GM18507 (cell line): ENCODE data around the gene CCDC92.
A peak's percentile ranks its signal among the peaks of the same experiment; 100 is the strongest.
"Not testable (repeated sequence)": the region's sequence is repeated elsewhere in the genome, so short reads cannot be mapped to it uniquely, and the experiment has no call there.

Experiments
- DNase-seq: peaks from one replicate; pipeline ENCODE4 v3.0.0; 2011; ENCODE audit warnings: low read depth; ENCODE audit not compliant: insufficient read length; ENCODE audit errors: extremely low spot score
- FAIRE-seq: peaks from 2 replicates; lab custom pipeline; 2011; peaks lifted over from hg19 to GRCh38; lab: Jason Lieb, UNC

CCDC92 gene

DNA sequence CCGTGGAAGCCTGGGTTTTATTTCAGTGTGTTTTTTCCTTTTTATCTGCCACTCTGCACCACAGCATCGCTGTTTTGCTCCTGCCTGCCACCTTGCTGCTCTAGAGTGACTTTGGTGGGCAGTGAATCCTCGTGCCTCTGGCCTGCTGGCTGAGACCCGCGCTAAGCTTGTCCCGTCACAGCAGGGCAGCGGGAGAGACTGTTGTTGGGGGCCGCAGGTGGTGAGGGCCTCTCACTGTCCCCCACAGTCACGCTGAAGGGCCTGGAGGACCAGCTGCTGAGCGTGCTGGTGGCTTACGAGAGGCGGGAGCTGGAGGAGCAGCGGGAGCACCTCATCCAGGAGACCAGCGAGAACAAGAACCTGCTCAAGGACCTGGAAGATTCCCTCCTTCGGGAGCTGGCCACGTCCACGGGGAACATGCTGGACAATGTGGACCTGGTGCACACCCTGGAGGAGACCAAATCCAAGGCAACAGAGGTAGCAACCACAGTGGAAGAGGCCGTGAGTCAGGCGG, 55.2 kb downstream of the CCDC92 start:
- FAIRE-seq (no peak), DNase-seq (no peak)

DNA sequence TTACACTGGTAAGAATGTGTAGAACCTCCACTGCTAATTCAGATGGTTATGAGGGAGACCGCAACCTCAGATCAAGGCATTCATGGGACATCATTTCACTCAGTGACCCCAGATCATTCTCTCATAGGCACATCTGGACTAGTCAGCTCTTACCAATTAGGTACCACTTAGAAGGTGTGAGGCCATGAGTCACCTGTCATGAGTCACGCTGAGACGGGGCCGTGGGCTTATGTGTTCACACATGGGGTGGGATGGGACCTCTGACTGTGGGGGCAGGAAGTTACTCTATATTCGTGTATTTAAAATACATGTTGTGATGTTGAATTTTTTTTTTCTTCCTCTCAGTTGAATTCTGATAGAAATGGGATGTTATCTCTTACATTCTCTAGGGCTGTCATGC, 55.9 kb downstream of the CCDC92 start:
- FAIRE-seq: no peak
- DNase-seq: no peak

DNA sequence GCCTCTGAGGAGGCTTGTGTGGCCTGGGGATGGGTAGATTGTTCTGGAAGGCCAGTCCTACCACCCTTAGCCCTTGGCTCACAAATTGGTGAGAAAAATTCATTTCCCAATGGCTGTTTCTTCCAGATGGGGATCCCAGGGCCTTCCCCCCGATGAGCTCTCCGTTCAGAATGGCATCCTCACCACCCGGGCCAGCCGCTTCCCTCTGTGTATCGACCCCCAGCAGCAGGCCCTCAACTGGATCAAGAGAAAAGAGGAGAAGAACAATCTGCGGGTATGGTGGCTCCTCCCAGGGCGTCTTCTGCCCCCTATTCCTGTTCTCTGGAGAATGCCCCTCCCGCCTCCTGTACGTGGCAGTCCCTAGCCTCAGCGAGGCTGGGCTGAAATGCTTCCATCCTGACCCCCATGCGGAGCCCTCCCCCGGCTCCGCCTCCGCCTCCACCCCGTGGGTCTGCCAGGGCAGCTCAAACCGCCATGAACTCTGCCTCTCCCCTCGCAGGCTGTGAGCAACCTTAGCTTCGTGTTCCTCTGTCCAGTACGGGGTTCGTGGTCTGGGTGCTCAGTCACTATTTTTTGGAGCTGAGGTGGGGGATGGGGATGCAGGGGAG, 57.8 kb downstream of the CCDC92 start:
- FAIRE-seq: no peak
- no peak for DNase-seq

DNA sequence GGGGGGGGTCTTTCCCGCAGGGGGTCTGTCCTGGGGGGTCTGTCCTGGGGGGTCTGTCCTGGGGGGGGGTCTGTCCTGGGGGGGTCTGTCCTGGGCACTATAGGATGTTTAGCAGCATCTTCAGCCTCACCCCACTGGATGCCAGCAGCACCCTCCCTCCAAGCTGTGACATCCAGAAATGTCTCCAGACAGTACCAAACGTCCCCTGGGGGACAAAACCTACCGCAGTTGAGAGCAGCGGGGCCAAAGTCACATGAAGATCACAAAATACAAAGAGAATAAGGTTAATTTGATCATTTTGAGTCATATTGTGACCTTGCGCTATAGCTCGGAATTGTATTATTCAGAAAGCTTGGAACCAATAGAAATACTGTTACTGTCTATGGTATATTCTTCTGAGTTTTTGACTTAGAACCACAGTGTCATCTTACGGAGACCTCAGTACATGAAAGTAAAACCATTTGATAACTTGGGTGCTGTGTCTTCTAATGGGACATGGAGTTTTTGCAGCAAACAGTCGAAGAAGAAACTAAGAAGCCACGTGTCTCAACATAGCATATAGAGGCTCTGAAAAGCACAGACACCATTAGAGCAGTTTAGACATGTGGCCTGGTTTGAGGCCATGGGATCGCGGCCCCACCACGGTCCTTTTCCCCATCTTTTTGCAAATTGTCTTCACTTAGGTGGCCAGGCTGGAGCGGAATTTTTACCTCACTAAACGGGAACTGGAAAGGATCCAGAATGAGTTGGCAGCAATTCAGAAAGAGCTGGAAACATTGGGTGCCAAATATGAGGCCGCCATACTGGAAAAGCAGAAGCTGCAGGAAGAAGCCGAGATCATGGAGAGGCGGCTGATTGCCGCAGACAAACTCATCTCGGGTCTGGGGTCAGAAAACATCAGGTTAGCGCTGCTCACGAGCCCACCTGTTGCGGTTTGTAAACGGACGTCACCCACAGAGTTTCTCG, 59.9 kb downstream of the CCDC92 start:
- no peak for FAIRE-seq
- DNase-seq: no peak

DNA sequence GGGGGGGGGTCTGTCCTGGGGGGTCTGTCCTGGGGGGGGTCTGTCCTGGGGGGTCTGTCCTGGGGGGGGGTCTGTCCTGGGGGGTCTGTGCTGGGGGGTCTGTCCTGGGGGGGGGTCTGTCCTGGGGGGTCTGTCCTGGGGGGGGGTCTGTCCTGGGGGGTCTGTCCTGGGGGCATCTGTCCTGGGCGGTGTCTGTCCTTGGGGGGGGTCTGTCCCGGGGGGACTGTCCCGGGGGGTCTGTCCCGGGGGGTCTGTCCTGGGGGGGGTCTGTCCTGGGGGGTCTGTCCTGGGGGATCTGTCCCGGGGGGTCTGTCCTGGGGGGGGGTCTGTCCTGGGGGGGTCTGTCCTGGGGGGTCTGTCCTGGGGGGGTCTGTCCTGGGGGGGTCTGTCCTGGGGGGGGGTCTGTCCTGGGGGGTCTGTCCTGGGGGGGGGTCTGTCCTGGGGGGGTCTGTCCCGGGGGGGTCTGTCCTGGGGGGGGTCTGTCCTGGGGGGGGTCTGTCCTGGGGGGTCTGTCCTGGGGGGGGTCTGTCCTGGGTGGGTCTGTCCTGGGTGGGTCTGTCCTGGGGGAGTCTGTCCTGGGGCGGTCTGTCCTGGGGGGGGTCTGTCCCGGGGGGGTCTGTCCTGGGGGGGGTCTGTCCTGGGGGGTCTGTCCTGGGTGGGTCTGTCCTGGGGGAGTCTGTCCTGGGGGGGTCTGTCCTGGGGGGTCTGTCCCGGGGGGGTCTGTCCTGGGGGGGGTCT, 60.8 kb downstream of the CCDC92 start:
- not testable (repeated sequence) for FAIRE-seq, DNase-seq

DNA sequence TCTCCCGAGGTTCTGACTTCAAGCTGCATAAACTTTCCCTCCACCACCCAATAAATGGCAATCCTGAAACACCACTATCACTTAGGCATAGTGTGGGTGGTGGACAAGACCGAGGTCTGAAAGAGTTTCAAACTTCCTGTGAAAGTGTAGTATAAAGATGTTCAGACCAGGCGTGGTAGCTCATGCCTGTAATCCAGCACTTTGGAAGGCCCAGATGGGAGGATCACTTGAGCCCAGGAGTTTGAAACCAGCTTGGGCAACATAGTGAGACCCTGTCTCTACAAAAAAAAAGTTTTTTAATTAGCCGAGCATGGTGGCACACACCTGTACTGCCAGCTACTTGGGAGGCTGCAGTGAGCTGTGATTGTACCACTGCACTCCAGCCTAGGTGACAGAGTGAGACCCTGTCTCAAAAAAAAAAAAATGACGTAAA, 61.9 kb downstream of the CCDC92 start:
- FAIRE-seq: no peak
- DNase-seq: no peak

DNA sequence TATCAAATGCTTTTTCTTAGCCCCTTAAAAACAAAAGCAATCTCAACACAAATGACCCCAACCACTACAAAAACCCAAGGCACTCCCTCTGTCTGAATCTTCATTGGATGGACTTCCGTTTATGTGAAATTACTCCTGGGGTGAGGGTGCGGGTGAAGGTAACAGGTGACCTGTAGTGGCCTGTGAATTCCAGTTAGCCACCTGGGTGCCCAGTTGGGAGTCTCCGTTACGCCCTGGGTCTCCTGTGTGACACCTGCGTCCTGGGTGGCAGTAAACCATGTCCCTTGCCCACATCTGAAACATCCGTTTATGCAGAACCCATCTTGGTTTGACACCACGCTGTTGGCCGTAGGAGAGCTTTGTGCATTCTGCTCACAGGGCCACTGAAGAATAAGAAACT, 62.6 kb downstream of the CCDC92 start:
- DNase-seq: no peak
- FAIRE-seq: no peak

DNA sequence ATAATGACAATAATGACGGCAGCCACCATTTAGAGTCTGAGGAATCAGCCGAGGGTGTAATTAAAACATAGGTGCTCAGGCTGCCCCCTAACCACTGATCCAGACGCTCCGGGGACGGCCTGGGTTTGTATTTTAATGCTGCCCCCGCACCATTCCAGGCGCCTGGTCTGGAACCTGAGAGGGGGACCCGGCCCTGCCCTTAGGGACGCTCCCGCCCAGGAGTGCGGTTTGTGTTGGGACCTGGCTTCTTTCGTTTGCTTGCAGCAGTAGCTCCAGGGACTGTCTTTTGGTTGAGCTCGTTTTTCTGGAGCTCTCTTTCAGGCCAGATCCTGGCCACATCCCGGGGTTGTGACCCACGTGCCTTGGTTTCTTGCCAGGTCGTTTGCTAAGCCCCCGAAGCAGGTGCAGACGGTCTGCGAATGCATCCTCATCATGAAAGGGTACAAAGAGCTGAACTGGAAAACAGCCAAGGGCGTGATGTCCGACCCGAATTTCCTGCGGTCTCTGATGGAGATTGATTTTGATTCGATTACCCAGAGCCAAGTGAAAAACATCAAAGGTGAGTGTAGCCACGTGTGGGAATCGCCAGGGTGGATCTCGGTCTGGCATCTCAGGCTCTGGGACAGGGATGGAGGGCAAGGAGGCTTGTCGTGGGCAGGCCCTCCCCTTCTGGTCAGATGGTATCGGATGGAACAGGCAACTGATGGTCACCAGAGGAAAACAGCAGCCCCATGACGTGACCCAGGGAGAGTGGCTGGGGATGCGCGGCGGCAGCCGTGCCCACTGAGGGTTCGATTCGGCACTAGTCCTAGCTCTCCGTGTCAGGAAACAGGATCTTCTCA, 63.5 kb downstream of the CCDC92 start:
- FAIRE-seq: no peak

DNA sequence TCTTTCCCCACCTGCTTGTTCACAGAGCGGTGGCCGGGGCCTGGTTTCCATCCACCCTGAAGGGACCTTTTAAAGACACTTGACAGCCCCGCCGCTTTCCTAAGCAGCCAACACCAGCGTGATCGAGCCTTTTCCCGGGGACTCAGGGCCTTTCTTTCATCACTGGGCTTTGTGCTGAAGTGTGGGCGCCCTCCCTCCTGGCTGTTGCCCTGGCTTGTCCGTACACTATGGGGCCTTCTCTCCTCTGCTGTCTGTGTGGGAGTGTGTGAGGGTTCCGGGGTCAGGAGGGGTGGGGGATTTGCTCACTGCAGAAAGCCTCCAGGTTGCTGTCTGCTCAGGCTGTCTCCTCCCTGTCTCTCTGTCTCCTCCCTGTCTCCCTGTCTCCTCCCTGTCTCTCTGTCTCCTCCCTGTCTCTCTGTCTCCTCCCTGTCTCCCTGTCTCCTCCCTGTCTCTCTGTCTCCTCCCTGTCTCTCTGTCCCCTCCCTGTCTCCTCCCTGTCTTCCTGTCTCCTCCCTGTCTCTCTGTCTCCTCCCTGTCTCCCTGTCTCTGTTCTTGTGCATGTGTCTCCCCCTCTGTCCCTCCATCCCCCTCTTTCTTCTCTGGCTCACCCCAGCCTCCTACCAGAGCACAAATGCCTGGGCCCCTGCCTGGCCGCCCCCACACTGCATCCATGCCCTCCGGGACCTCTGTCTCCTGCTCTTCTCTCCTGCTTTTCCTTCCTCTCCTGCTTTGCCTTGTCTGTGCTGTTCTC, 64.7 kb downstream of the CCDC92 start:
- FAIRE-seq (no peak), DNase-seq (no peak)

More for the DNA sequence above, 63.5 kb downstream of the CCDC92 start:
- DNase-seq: no peak

DNA sequence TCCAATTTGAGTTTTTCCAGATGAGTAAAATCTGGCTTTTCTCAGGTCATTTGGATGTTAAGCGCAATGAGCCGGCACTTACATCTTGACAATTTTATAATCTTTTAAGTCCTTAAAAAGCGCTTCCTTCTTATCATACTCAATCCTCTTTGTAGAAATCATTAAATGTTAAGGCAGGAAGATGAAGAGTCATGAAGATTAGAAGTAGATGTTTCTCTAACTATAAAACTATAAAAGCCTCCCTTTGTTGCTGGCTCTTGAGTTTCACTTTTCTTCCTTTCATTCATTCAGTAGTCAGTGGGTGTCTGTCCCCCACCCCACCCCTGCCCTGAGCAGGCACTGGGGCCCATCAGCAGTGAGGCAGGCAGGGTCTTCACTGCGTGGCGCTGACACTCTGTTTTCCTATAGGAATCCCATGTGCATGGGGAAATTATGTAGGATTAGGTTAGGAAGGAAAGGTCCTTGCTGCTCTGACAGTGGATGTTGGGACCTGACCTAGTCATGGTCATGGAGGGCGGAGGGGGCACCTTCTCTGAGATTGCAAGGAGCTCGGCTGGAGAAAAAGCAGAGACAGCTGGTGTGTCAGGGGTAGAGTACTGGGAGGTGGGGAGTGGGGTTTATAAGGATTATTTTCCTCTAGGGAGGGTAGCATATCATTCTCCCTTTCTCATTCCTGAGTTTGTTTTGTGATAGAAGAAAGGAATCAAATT, 65.8 kb downstream of the CCDC92 start:
- no peak for FAIRE-seq
- DNase-seq: no peak

DNA sequence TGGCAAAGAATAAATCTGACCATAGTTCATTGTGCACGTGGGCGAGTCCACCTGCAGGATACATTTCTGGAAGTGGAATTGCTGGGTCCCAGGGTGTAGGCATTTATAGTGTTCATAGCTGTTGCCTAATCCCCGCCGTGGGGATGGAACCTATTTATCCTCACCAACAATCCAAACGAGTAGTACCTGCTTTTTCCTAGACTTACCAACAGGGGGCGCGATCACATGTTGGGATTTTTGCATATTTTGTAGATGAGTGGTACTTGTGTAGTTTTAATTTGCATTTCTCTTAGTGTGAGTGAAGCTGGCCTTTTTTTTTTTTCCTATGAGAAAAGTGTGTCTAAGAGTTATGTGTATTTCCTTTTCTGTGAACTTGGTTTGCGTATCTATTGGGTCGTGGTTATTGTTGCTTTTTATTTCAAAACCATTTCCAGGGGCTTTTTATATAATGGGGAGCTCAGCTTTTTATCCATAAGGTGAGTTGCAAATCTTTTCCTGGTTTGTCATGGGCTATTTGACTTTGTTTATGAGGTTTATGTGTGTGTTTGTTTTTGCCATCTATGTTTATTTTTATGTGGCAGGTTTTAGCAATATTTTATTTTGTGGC, 67.2 kb downstream of the CCDC92 start:
- FAIRE-seq (peak; percentile 84), DNase-seq (peak; percentile 32)

DNA sequence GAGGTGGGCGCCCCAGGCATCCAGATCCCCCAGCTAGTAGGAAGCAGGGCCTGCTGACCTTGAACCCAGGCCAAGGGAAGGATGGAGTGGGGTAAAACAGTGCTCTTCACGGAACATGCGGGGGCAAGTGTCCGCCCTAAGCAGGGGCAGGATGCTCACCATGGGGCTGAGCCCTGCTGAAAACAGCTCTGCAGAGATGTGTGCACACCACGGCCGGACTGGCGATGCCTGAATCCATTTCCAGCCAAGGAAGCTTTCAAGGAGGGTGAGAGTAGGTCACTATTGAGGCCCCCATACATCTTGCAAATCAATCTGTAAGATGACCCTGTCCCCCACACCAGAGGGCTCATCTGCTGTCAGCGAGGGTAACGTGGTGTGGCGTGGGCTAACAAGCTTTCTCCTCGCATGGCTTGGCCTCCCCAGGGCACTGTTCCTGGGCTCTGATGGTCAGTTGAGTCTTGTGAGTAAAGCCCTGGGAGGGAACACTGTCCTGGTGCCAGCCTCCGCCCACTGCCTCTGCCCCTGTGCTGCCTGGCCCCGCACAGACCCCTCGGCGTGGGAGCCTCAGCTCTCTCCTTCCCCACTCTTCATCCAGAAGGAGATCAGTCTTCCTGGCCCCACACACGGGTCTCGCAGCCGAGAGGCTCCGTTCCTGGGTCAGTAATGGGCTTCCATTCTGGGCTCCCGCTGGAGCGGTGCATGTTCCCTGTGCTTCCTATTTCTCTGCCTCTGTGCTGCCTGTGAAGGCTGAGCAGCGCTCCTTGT, 69.1 kb downstream of the CCDC92 start:
- FAIRE-seq: no peak
- DNase-seq: no peak

DNA sequence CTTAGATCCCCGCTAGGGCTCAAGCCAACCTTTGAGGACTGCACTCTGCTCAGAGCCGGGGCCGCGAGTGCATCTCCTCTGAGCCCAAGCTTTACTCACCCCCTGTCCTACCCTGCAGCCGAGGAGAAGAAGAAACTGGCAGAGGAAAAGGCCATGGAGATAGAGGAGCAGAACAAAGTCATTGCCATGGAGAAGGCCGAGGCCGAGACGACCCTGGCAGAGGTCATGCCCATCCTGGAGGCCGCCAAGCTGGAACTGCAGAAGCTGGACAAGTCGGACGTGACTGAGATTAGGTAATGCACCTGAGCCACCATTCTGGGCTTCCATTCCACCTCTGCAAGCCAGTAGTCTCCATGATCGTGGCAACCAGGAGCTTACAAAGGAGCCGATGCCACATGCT, 69.8 kb downstream of the CCDC92 start:
- FAIRE-seq (no peak), DNase-seq (no peak)

DNA sequence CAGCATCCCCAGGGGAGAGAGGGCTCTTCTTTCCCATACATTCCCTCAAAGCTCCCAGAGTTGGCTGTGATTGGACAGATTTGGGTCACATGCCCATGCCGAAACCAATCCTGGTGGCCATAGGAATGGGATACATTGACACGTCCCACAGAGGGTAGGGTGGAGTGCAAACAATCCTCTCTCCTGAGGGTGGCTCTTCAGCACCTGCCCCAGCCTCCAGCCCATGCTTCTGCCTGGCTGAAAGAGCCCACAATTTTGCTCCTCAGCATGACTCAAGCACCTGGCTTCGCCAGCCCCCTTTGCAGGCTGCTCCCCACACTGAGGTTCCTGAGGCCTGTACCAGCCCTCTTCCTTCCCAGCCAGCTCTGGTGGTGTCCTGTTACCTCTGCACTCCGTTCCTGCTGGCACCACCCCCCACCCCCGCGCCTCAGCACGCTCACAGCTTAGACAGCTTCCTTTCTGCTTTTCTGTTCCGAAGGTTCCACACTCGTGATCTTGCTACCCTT, 71.7 kb downstream of the CCDC92 start:
- DNase-seq (no peak), FAIRE-seq (no peak)

DNA sequence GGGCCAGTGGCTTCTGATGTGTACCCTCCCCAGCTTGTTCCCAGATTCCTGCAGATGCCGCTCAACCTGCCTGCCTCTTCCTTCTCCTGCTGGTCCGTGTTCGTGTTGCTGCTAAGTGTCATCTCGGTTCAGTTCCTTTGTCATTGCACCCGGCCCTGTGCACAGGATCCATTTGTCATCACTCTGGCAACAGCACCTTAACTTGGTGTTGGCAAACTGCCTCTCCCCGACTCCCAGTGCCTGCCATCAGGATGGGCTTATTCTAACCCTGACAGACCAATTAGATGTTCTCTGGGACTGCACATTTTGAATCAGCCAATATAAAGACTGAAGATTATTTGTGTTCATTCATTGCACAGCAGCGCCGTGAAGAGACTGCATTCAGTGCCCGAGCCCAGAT, 73.3 kb downstream of the CCDC92 start:
- FAIRE-seq (no peak), DNase-seq (no peak)

DNA sequence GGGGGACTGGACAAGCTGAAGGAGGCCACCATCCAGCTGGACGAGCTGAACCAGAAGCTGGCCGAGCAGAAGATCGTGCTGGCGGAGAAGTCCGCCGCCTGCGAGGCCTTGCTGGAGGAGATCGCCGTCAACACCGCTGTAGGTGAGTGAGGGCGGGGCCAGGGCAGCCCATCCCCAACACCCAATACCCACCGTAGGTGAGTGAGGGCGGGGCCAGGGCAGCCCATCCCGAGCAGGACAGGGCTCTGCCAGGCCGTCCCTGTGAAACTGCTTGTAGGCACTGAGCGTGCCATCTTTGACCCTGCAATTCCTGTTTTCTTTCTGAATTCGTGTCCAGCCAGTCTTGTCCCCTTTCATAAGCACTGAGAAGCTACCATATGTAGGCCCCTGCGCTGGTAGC, 74.0 kb downstream of the CCDC92 start:
- no peak for DNase-seq
- no peak for FAIRE-seq

DNA sequence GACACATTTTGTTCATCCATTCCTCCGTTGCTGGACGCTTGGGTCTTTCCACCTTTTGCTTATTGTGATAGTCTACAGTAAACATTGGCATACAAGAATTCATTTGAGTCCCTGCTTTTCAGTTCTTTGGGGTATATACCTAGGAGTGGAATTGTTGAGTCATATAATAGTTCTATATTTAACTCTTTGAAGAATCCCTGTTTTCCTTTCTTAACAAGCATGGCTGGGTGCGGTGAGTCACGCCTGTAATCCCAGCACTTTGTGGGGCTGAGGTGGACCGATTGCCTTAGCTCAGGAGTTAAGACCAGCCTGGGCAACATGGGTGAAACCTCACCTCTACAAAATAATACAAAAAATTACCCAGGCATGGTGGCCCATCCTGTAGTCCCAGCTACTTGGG, 75.4 kb downstream of the CCDC92 start:
- FAIRE-seq (no peak), DNase-seq (no peak)
